Measurements from ENCODE around the gene PARP12.

PARP12 gene

GRCh38 chr7:139990142-139990535 is 72.6 kb downstream of the PARP12 start:
- DNase-seq, result no peak

GRCh38 chr7:139989366-139990141 is 73.2 kb downstream of the PARP12 start:
- DNase-seq, result no peak

GRCh38 chr7:139987691-139988516 is 74.8 kb downstream of the PARP12 start:
- DNase-seq, result no peak

GRCh38 chr7:139985811-139986210 is 76.9 kb downstream of the PARP12 start:
- no peak for DNase-seq

GRCh38 chr7:139984642-139985539 is 77.9 kb downstream of the PARP12 start:
- DNase-seq, result no peak

GRCh38 chr7:139982927-139983920 is 79.5 kb downstream of the PARP12 start:
- no peak for DNase-seq

GRCh38 chr7:139981511-139981895 is 81.2 kb downstream of the PARP12 start:
- DNase-seq, result no peak

- no peak for DNase-seq
Observed at GRCh38 chr7:139976838-139977656, 85.7 kb downstream of the PARP12 start.

- DNase-seq, result no peak
Observed at GRCh38 chr7:139976055-139976837, 86.5 kb downstream of the PARP12 start.

GRCh38 chr7:139974179-139974811 is 88.5 kb downstream of the PARP12 start:
- DNase-seq, result no peak
